HFFc6 (cell line): ENCODE data around the gene CHD9. TPM values are rescaled to one million over a fixed set of nuclear protein-coding genes. Genes with fewer than 3 reads are reported as not detected.
"Not testable (repeated sequence)": the region's sequence is repeated elsewhere in the genome, so short reads cannot be mapped to it uniquely, and the experiment has no call there.

Source experiments
- DNase-seq: peaks from one replicate; pipeline ENCODE4 v3.0.0-alpha.2; 2018
- H3K27ac Mint-ChIP-seq: 2 replicates; pipeline ENCODE4 v1.8.0; 2020; ENCODE audit warnings: mild to moderate bottlenecking, mixed read lengths
- H3K27me3 Mint-ChIP-seq: 2 replicates; pipeline ENCODE4 v1.8.0; 2021; ENCODE audit warnings: mild to moderate bottlenecking, moderate library complexity, mixed read lengths; ENCODE audit not compliant: insufficient read depth
- H3K36me3 Mint-ChIP-seq: 2 replicates; pipeline ENCODE4 v1.8.0; 2021; ENCODE audit warnings: low read depth, mixed read lengths
- H3K4me1 Mint-ChIP-seq: 2 replicates; pipeline ENCODE4 v1.8.0; 2020; ENCODE audit warnings: low read depth, mixed read lengths
- H3K4me3 Mint-ChIP-seq: 2 replicates; pipeline ENCODE4 v1.8.0; 2020; ENCODE audit warnings: mild to moderate bottlenecking, moderate library complexity, mixed read lengths
- H3K9me3 Mint-ChIP-seq: 2 replicates; pipeline ENCODE4 v1.8.0; 2020; ENCODE audit warnings: mild to moderate bottlenecking, mixed read lengths
- CTCF ChIP-seq: fragments of 200-600 bp; sonication (generic); IDR thresholded peaks from 2 replicates; pipeline ENCODE4 v1.5.0; 2021; ENCODE audit warnings: antibody characterized with exemption, mild to moderate bottlenecking
- total RNA-seq, 6 experiments: library from RNA; stranded (reverse); fragmentation: NEBNext Ultra II Directional; extraction: Animal tissue kit (Norgen Biotek cat#: 25700); gene quantifications; 2 replicates in 1 of 6; 3 replicates in 5 of 6; pipeline ENCODE4 v1.2.3, GENCODE V29; 2021

CHD9 gene
- total RNA-seq, 6 experiments from 2014 or later, result 39.7 to 48.8 (median 45.7) TPM

- Mint-ChIP-seq H3K27ac (no peak overlapping the region), H3K27me3 (no peaks in the 10 kb centered on the region; the same call in 1 of the 2 replicates), H3K36me3 (peaks cover 40% of the 10 kb centered on the region), H3K4me1 (peaks cover 22% of the 10 kb centered on the region), H3K4me3 (no peak overlapping the region), H3K9me3 (peaks cover 13% of the 10 kb centered on the region)
- no peak for TF ChIP-seq CTCF
- no peak for DNase-seq
These were observed 15.0 kb downstream of the CHD9 start for GRCh38 chr16:53069772-53070171.

DNA sequence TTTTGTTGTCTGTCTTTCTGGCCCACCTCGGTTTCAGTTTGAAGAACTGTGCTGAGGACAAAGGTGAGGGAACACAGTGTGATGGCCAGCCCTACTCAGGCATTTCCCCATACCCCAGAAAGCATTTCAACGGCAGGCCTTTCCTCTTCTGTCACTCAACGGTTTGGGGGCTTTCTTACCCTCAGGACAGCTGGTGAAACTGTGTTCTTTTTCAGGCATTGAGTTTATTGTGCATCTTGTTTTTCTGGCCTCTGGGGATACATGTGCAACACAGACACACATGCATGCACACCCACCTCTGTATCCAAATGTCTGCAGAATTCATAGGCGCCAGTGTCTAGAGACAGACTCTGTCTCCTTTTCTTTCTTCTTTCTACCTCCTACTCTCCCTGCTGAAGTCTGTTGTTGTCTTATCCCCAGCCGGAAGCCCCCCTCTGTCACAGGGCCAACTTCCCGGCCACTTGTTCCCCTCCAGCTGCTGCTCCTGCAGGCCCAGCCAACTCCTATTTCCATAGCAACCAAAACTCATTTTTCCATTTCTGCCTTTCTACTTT lies 17.0 kb downstream of the CHD9 start:
- Mint-ChIP-seq H3K4me1 (peaks cover 7% of the 10 kb centered on the region; the same call in 1 of the 2 replicates), H3K27me3 (no peaks in the 10 kb centered on the region; the same call in 1 of the 2 replicates), H3K4me3 (no peak overlapping the region), H3K36me3 (peaks cover 53% of the 10 kb centered on the region), H3K9me3 (peaks cover 22% of the 10 kb centered on the region), H3K27ac (no peak overlapping the region)
- no peak for DNase-seq
- no peak for TF ChIP-seq CTCF

GRCh38 chr16:53073022-53073421 lies 18.2 kb downstream of the CHD9 start:
- H3K27me3 Mint-ChIP-seq, result no peaks in the 10 kb centered on the region; the same call in 1 of the 2 replicates
- no peak overlapping the region for H3K27ac Mint-ChIP-seq
- peaks cover 10% of the 10 kb centered on the region for H3K4me1 Mint-ChIP-seq
- H3K9me3 Mint-ChIP-seq, result peaks cover 22% of the 10 kb centered on the region
- DNase-seq, result no peak
- no peak for TF ChIP-seq CTCF
- peaks cover 55% of the 10 kb centered on the region for H3K36me3 Mint-ChIP-seq
- no peak overlapping the region for H3K4me3 Mint-ChIP-seq

DNA sequence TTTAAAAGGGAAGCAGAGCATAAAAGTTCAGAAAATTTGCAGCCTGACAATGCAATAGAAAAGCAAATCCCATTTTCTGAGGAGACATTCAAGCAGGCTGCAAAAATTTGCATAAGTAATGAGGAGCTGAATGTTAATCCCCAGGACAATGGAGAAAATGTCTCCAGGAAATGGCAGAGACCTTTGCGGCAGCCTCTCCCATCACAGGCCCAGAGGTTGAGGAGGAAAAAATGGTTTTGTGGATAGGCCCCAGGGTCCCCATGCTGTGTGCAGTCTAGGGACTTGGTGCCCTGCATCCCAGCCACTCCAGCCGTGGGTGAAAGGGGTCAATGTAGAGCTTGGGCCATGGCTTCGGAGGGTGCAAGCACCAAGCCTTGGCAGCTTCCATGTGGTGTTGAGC lies 19.5 kb downstream of the CHD9 start:
- not testable (repeated sequence) for H3K4me3 Mint-ChIP-seq, H3K27ac Mint-ChIP-seq
- peaks cover 54% of the 10 kb centered on the region for H3K36me3 Mint-ChIP-seq

GRCh38 chr16:53075461-53075860 lies 20.7 kb downstream of the CHD9 start:
- H3K27me3 Mint-ChIP-seq, H3K27ac Mint-ChIP-seq, H3K4me3 Mint-ChIP-seq: not testable (repeated sequence)

More for the DNA sequence above, 19.5 kb downstream of the CHD9 start:
- not testable (repeated sequence) for DNase-seq, H3K27me3 Mint-ChIP-seq
- Mint-ChIP-seq H3K9me3 (peaks cover 22% of the 10 kb centered on the region), H3K4me1 (peaks cover 22% of the 10 kb centered on the region)

DNA sequence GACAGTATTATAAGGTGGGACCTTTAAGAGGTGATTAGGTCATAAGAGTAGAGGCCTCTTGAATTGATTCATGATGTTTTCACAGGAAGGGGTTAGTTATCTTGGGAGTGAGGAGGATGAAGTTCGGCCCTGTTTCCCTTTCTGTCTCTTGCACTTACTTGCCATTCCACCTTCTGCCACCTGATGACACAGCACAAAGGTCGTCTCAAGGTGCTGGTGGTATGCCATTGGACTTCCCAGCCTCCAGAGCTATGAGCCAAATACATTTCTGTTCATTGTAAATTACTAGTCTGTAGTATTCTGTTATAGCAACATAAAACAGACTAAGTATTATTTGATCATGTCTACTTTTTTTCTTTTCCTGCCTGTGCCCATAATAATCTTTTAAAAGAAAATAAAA lies 23.5 kb downstream of the CHD9 start:
- Mint-ChIP-seq H3K27me3 (peaks cover 4% of the 10 kb centered on the region; the same call in 1 of the 2 replicates), H3K9me3 (peaks cover 22% of the 10 kb centered on the region), H3K27ac (peak overlapping the region; percentile 36), H3K36me3 (peaks cover 43% of the 10 kb centered on the region), H3K4me3 (no peak overlapping the region), H3K4me1 (peaks cover 55% of the 10 kb centered on the region)
- no peak for TF ChIP-seq CTCF
- no peak for DNase-seq

More at GRCh38 chr16:53075461-53075860, 20.7 kb downstream of the CHD9 start:
- H3K36me3 Mint-ChIP-seq, result peaks cover 48% of the 10 kb centered on the region
- not testable (repeated sequence) for DNase-seq
- H3K9me3 Mint-ChIP-seq, result peaks cover 22% of the 10 kb centered on the region
- H3K4me1 Mint-ChIP-seq, result peaks cover 34% of the 10 kb centered on the region
